CD4-positive, alpha-beta T cell (primary cell): ENCODE data around the gene UBE2I. TPM values are rescaled to one million over a fixed set of nuclear protein-coding genes. Genes with fewer than 3 reads are reported as not detected.
"Not testable (repeated sequence)": the region's sequence is repeated elsewhere in the genome, so short reads cannot be mapped to it uniquely, and the experiment has no call there.

Source experiments
- ATAC-seq: fragments of 200-7000 bp; cut with Tn5 transposase; one replicate; pipeline ENCODE4 v1.10.0; 2022; ENCODE audit warnings: mild to moderate bottlenecking; ENCODE audit not compliant: poor library complexity
- CTCF ChIA-PET: fragments of 350-600 bp; sonication (Branson Sonifier 250); formaldehyde crosslinking; loops from one replicate; lab custom pipeline; 2021; ENCODE audit warnings: antibody characterized with exemption, inconsistent platforms; lab: Charles Lee
- POLR2A ChIA-PET: fragments of 350-600 bp; sonication (Branson Sonifier 250); formaldehyde crosslinking; loops from one replicate; lab custom pipeline; 2021; ENCODE audit warnings: antibody characterized with exemption, inconsistent platforms; lab: Charles Lee
- DNase-seq, 14 experiments: peaks; one replicate each; pipeline ENCODE4 v3.0.0-alpha.2; 2013 to 2020; ENCODE audit warnings: mixed read lengths in 2 of 14
- H3K27ac ChIP-seq, 2 donors: one replicate each; pipeline versions ENCODE4 v1.5.1 to v1.7.0; 2013; ENCODE audit warnings: low read length in 2 of 2, low read depth in 1 of 2, mild to moderate bottlenecking in 1 of 2
- H3K27me3 ChIP-seq, 2 experiments: 1 replicate in 1 of 2; 2 replicates in 1 of 2; pipeline versions ENCODE4 v1.6.1 to v1.7.0; 2013; ENCODE audit warnings: low read length in 2 of 2, control low read depth in 1 of 2, mild to moderate bottlenecking in 1 of 2, moderate library complexity in 1 of 2; ENCODE audit not compliant: insufficient read depth in 2 of 2, control insufficient read depth in 1 of 2
- H3K36me3 ChIP-seq: one replicate; pipeline ENCODE4 v1.6.1; 2013; ENCODE audit warnings: low read length, control low read depth; ENCODE audit not compliant: insufficient read depth
- H3K4me1 ChIP-seq: one replicate; pipeline ENCODE4 v1.6.1; 2013; ENCODE audit warnings: low read length, control low read depth; ENCODE audit not compliant: insufficient read depth
- H3K4me3 ChIP-seq: one replicate; pipeline ENCODE4 v1.5.1; 2013; ENCODE audit warnings: mild to moderate bottlenecking, low read length, moderate library complexity
- H3K9me3 ChIP-seq, 2 experiments: 1 replicate in 1 of 2; 2 replicates in 1 of 2; pipeline versions ENCODE4 v1.6.1 to v1.7.0; 2013; ENCODE audit warnings: low read length in 2 of 2, mild to moderate bottlenecking in 2 of 2, control low read depth in 1 of 2, moderate library complexity in 1 of 2; ENCODE audit not compliant: control insufficient read depth in 1 of 2, insufficient read depth in 1 of 2
- H3K27ac Mint-ChIP-seq: one replicate; pipeline ENCODE4 v1.8.0; 2020; ENCODE audit warnings: mixed read lengths
- H3K27me3 Mint-ChIP-seq: one replicate; pipeline ENCODE4 v1.8.0; 2021; ENCODE audit warnings: mixed read lengths
- H3K36me3 Mint-ChIP-seq: one replicate; pipeline ENCODE4 v1.8.0; 2021; ENCODE audit warnings: low read depth, mixed read lengths
- H3K4me1 Mint-ChIP-seq: one replicate; pipeline ENCODE4 v1.8.0; 2021; ENCODE audit warnings: low read depth, mixed read lengths
- H3K4me3 Mint-ChIP-seq: one replicate; pipeline ENCODE4 v1.8.0; 2020; ENCODE audit warnings: mild to moderate bottlenecking, mixed read lengths
- H3K9me3 Mint-ChIP-seq: one replicate; pipeline ENCODE4 v1.8.0; 2020; ENCODE audit warnings: mixed read lengths
- CTCF ChIP-seq: fragments of 200-600 bp; IDR thresholded peaks from one replicate; pipeline ENCODE4 v1.8.0; 2022; ENCODE audit warnings: antibody characterized with exemption, mild to moderate bottlenecking
- intact Hi-C, 2 experiments: fragments of 100-400 bp; cut with DNase I in 1 of 2; cut with micrococcal nuclease in 1 of 2; formaldehyde crosslinking; loops; one replicate each; pipeline versions ENCODE4 v1.15.1 to v1.9.0; 2023 to 2025; cut with DNase I, micrococcal nuclease
- total RNA-seq, 174 experiments: library from RNA in 2 of 174; stranded (reverse) in 2 of 174; gene quantifications; one replicate each; pipeline ENCODE4 v1.2.3 and lab custom pipeline; 2021 to 2026

Gene UBE2I
- total RNA-seq, 2 experiments from 2014 or later = 247 to 252 TPM

GRCh38 chr16:1265826-1266225, 43.6 kb upstream of the UBE2I start:
- ATAC-seq = no peak
- Histone ChIP-seq H3K4me3 (no peak overlapping the region), H3K36me3 (no peaks in the 10 kb centered on the region), H3K4me1 (no peaks in the 10 kb centered on the region), H3K27ac (no peak overlapping the region), H3K27me3 (peaks cover 8 to 15% of the 10 kb centered on the region in 2 experiments), H3K9me3 (no peaks in the 10 kb centered on the region)
- Mint-ChIP-seq H3K9me3 (no peaks in the 10 kb centered on the region), H3K27ac (no peak overlapping the region), H3K4me3 (no peak overlapping the region), H3K27me3 (peaks cover 8% of the 10 kb centered on the region), H3K4me1 (no peaks in the 10 kb centered on the region), H3K36me3 (no peaks in the 10 kb centered on the region)
- TF ChIP-seq CTCF = no peak
- ChIA-PET CTCF (no interaction called here), POLR2A (no interaction called here)
- DNase-seq = no peak
- intact Hi-C loops = no loop called here

- H3K9me3 ChIP-seq, H3K36me3 Mint-ChIP-seq, DNase-seq, H3K36me3 ChIP-seq, intact Hi-C loops, ATAC-seq, H3K27me3 Mint-ChIP-seq, H3K27me3 ChIP-seq, H3K4me3 ChIP-seq, H3K4me1 Mint-ChIP-seq, CTCF ChIA-PET, H3K4me3 Mint-ChIP-seq, H3K9me3 Mint-ChIP-seq, H3K27ac Mint-ChIP-seq, POLR2A ChIA-PET, H3K27ac ChIP-seq: not testable (repeated sequence)
- H3K4me1 ChIP-seq = peaks cover 11% of the 10 kb centered on the region
Observed at GRCh38 chr16:1269418-1269817, 40.0 kb upstream of the UBE2I start.

- Histone ChIP-seq H3K9me3 (peaks cover 0 to 9% of the 10 kb centered on the region in 2 experiments), H3K4me3 (no peak overlapping the region), H3K27ac (no peak overlapping the region), H3K36me3 (no peaks in the 10 kb centered on the region), H3K4me1 (peaks cover 11% of the 10 kb centered on the region), H3K27me3 (peaks cover 9 to 11% of the 10 kb centered on the region in 2 experiments)
- intact Hi-C loops = no loop called here
- Mint-ChIP-seq H3K9me3 (no peaks in the 10 kb centered on the region), H3K4me1 (no peaks in the 10 kb centered on the region), H3K27me3 (peaks cover 21% of the 10 kb centered on the region), H3K4me3 (no peak overlapping the region), H3K36me3 (no peaks in the 10 kb centered on the region), H3K27ac (no peak overlapping the region)
- CTCF ChIA-PET = no interaction called here
- DNase-seq (no peak), ATAC-seq (no peak)
- no peak for TF ChIP-seq CTCF
- POLR2A ChIA-PET = interaction anchor here (0.5 to 0.6 kb wide), 2 partner anchors 118 to 267 kb away, joined by 3 to 6 read pairs; no protein-coding TSS in a partner anchor
Observed at GRCh38 chr16:1271380-1271723, 38.1 kb upstream of the UBE2I start.

- H3K36me3 ChIP-seq, ATAC-seq, H3K36me3 Mint-ChIP-seq, CTCF ChIA-PET, H3K9me3 ChIP-seq, intact Hi-C loops, H3K27ac Mint-ChIP-seq, H3K4me3 Mint-ChIP-seq, DNase-seq, H3K9me3 Mint-ChIP-seq, H3K4me3 ChIP-seq, H3K27ac ChIP-seq, H3K4me1 Mint-ChIP-seq: not testable (repeated sequence)
- H3K27me3 Mint-ChIP-seq = peaks cover 21% of the 10 kb centered on the region
- POLR2A ChIA-PET = interaction anchor here (0.5 to 0.6 kb wide), 2 partner anchors 119 to 267 kb away, joined by 3 to 6 read pairs; no protein-coding TSS in a partner anchor
- Histone ChIP-seq H3K4me1 (peaks cover 11% of the 10 kb centered on the region), H3K27me3 (peaks cover 9 to 13% of the 10 kb centered on the region in 2 experiments)
Observed at GRCh38 chr16:1271724-1272413, 37.6 kb upstream of the UBE2I start.
